ENCODE data around the gene GABRB2. TPM values are rescaled to one million over a fixed set of nuclear protein-coding genes. Genes with fewer than 3 reads are reported as not detected.

GABRB2 gene
- total and polyA plus RNA-seq, 12 donors: under 0.01 to 0.42 (median 0.18) TPM; not detected in 2

GRCh38 chr5:161396171-161396570 lies 150.4 kb downstream of the GABRB2 start:
- Histone ChIP-seq H3K4me3 (no peak overlapping the region), H3K27me3 (no peaks in the 10 kb centered on the region), H3K36me3 (no peaks in the 10 kb centered on the region), H3K4me1 (no peaks in the 10 kb centered on the region), H3K27ac (no peak overlapping the region), H3K9me3 (no peaks in the 10 kb centered on the region)
- WGBS, 2 donors: 59 to 61% methylated on average over 3 of the region's 3 CpGs
- no peak for ATAC-seq
- intact Hi-C loops (cut with DNase I): no loop called here
- DNase-seq: no peak
- no peak for TF ChIP-seq CTCF (IDR thresholded peaks at IDR 0.05)

- no peaks in the 10 kb centered on the region for H3K4me1 ChIP-seq
- ATAC-seq: no peak
- intact Hi-C loops (cut with DNase I): no loop called here
- no peaks in the 10 kb centered on the region for H3K27me3 ChIP-seq
- no peak overlapping the region for H3K4me3 ChIP-seq
- H3K9me3 ChIP-seq: no peaks in the 10 kb centered on the region
- WGBS, 2 donors: 81 to 92% methylated on average over 1 of the region's 1 CpG
- no peak for DNase-seq
- no peak overlapping the region for H3K27ac ChIP-seq
- H3K36me3 ChIP-seq: no peaks in the 10 kb centered on the region
- no peak for TF ChIP-seq CTCF (IDR thresholded peaks at IDR 0.05)
These were observed 154.8 kb downstream of the GABRB2 start for GRCh38 chr5:161391724-161392123.

GRCh38 chr5:161391016-161391415 lies 155.5 kb downstream of the GABRB2 start:
- Histone ChIP-seq H3K4me3 (no peak overlapping the region), H3K4me1 (no peaks in the 10 kb centered on the region), H3K36me3 (no peaks in the 10 kb centered on the region), H3K27ac (no peak overlapping the region), H3K9me3 (no peaks in the 10 kb centered on the region), H3K27me3 (no peaks in the 10 kb centered on the region)
- 84 to 86% methylated on average over 1 of the region's 1 CpG for WGBS, 2 donors
- DNase-seq (no peak), ATAC-seq (no peak)
- no peak for TF ChIP-seq CTCF (IDR thresholded peaks at IDR 0.05)
- intact Hi-C loops (cut with DNase I): no loop called here

- Histone ChIP-seq H3K27ac (no peak overlapping the region), H3K4me3 (no peak overlapping the region), H3K27me3 (peaks cover 0 to 4% (median 0%) of the 10 kb centered on the region in 7 donors), H3K36me3 (no peaks in the 10 kb centered on the region), H3K9me3 (no peaks in the 10 kb centered on the region), H3K4me1 (no peaks in the 10 kb centered on the region)
- ATAC-seq (no peak), DNase-seq (no peak)
- intact Hi-C loops (cut with DNase I): no loop called here
- TF ChIP-seq CTCF (IDR thresholded peaks at IDR 0.05): no peak
- WGBS, 2 donors: 81 to 82% methylated on average over 2 of the region's 2 CpGs
These were observed 159.4 kb downstream of the GABRB2 start for GRCh38 chr5:161387121-161387520.

Measured in heart right ventricle (tissue), 16 donors.